Esophagus squamous epithelium (tissue), 4 donors: Measurements from ENCODE around the gene ANKRD1.

ENCODE experiments used
- CTCF ChIP-seq, 6 experiments: fragments of 450-650 bp in 4 of 6; fragments of 200-600 bp in 2 of 6; sonication (generic) in 2 of 6; IDR thresholded peaks; one replicate each; pipeline ENCODE4 v1.5.1; 2016 to 2019; ENCODE audit warnings: antibody characterized with exemption in 6 of 6, mild to moderate bottlenecking in 4 of 6, moderate library complexity in 4 of 6
- POLR2A ChIP-seq, 4 donors: fragments of 450-650 bp; IDR thresholded peaks; one replicate each; pipeline ENCODE4 v1.6.1; 2017; ENCODE audit warnings: antibody characterized with exemption in 4 of 4, mild to moderate bottlenecking in 4 of 4, moderate library complexity in 3 of 4

DNA sequence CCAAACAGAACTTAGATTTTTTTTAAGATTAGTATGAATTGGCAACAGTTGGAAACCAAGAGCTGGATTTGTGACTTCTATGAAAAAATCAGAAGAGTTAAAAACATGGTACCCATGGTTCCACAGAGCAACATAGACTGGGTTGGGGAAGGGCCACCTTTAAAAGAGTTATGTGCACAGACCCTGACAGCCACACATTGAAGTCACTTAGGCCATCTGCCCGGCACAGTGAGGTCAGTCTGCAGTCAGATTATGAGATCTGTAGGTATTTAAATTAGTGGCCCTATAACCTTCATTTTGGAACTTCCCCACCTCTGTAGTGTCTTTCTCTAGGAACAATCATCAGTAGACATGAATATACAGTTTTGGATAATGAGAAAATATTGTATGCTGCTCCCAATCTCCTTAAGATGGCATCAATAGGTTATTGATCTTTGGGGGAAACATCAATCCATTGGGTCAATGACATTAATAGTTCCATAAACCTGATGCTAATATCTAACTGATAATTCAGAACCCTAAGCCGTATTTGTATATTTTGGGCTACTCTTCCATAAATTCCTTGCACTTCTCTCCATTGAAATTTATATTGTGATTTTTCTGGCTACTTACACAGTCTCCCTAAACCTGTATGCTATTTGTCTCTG is 7.0 kb downstream of the ANKRD1 start:
- no peak for TF ChIP-seq CTCF (IDR thresholded peaks at IDR 0.05)
- no peak for TF ChIP-seq POLR2A (IDR thresholded peaks at IDR 0.05)
